Osteocyte (in vitro differentiated cells): Measurements from ENCODE around the gene PLD3. TPM values are rescaled to one million over a fixed set of nuclear protein-coding genes. Genes with fewer than 3 reads are reported as not detected.
"Not testable (repeated sequence)": the region's sequence is repeated elsewhere in the genome, so short reads cannot be mapped to it uniquely, and the experiment has no call there.

Experiments used
- DNase-seq: peaks from one replicate; pipeline ENCODE4 v3.0.0; 2021; ENCODE audit warnings: mixed read lengths; ENCODE audit not compliant: unreplicated experiment; ENCODE audit errors: extremely low spot score
- H3K27ac Mint-ChIP-seq: one replicate; pipeline ENCODE4 v1.8.0; 2021; ENCODE audit warnings: mild to moderate bottlenecking, mixed read lengths; ENCODE audit not compliant: unreplicated experiment
- H3K27me3 Mint-ChIP-seq: one replicate; pipeline ENCODE4 v1.8.0; 2021; ENCODE audit warnings: mixed read lengths; ENCODE audit not compliant: unreplicated experiment
- H3K36me3 Mint-ChIP-seq: one replicate; pipeline ENCODE4 v1.8.0; 2021; ENCODE audit warnings: mixed read lengths; ENCODE audit not compliant: unreplicated experiment
- H3K4me1 Mint-ChIP-seq: one replicate; pipeline ENCODE4 v1.8.0; 2021; ENCODE audit warnings: mixed read lengths; ENCODE audit not compliant: unreplicated experiment
- H3K4me3 Mint-ChIP-seq: one replicate; pipeline ENCODE4 v1.8.0; 2021; ENCODE audit warnings: mild to moderate bottlenecking, moderate library complexity, mixed read lengths; ENCODE audit not compliant: unreplicated experiment
- H3K9me3 Mint-ChIP-seq: one replicate; pipeline ENCODE4 v1.8.0; 2021; ENCODE audit warnings: mixed read lengths; ENCODE audit not compliant: unreplicated experiment
- CTCF ChIP-seq: fragments of 200-600 bp; sonication (generic); IDR thresholded peaks from 2 replicates; pipeline ENCODE4 v1.5.0; 2021; ENCODE audit warnings: antibody characterized with exemption, mild to moderate bottlenecking, moderate library complexity
- total RNA-seq: library from RNA; stranded (reverse); gene quantifications from 2 replicates; pipeline ENCODE4 v1.2.1, GENCODE V29; 2021

Gene PLD3
- total RNA-seq, 1 donor from 2014 or later, result 499 TPM

- H3K27me3 Mint-ChIP-seq, result no peaks in the 10 kb centered on the region
- no peak overlapping the region for H3K4me3 Mint-ChIP-seq
- no peak for TF ChIP-seq CTCF
- no peaks in the 10 kb centered on the region for H3K9me3 Mint-ChIP-seq
- H3K4me1 Mint-ChIP-seq, result peaks cover 9% of the 10 kb centered on the region
- H3K27ac Mint-ChIP-seq, result no peak overlapping the region
- no peak for DNase-seq
- peaks cover 9% of the 10 kb centered on the region for H3K36me3 Mint-ChIP-seq
These were observed 50.1 kb downstream of the PLD3 start for GRCh38 chr19:40398417-40399131.

- no peak overlapping the region for H3K27ac Mint-ChIP-seq
- no peak for TF ChIP-seq CTCF
- peaks cover 9% of the 10 kb centered on the region for H3K36me3 Mint-ChIP-seq
- H3K9me3 Mint-ChIP-seq, result no peaks in the 10 kb centered on the region
- H3K4me1 Mint-ChIP-seq, result peaks cover 9% of the 10 kb centered on the region
- no peaks in the 10 kb centered on the region for H3K27me3 Mint-ChIP-seq
- DNase-seq, result no peak
- H3K4me3 Mint-ChIP-seq, result no peak overlapping the region
These were observed 52.1 kb downstream of the PLD3 start for GRCh38 chr19:40400559-40400958.

GRCh38 chr19:40403262-40403984, 54.9 kb downstream of the PLD3 start:
- H3K4me3 Mint-ChIP-seq, result peak overlapping the region; percentile 93
- H3K36me3 Mint-ChIP-seq, result peaks cover 3% of the 10 kb centered on the region
- H3K4me1 Mint-ChIP-seq, result peaks cover 9% of the 10 kb centered on the region
- TF ChIP-seq CTCF, result no peak
- H3K9me3 Mint-ChIP-seq, result no peaks in the 10 kb centered on the region
- H3K27me3 Mint-ChIP-seq, result no peaks in the 10 kb centered on the region
- H3K27ac Mint-ChIP-seq, result peak overlapping the region; percentile 74
- DNase-seq, result peak; percentile 93

GRCh38 chr19:40407714-40408597, 59.5 kb downstream of the PLD3 start:
- Mint-ChIP-seq H3K27ac (no peak overlapping the region), H3K9me3 (no peaks in the 10 kb centered on the region), H3K4me1 (peaks cover 14% of the 10 kb centered on the region), H3K27me3 (no peaks in the 10 kb centered on the region), H3K36me3 (no peaks in the 10 kb centered on the region), H3K4me3 (no peak overlapping the region)
- no peak for DNase-seq
- TF ChIP-seq CTCF, result no peak

- not testable (repeated sequence) for H3K4me3 Mint-ChIP-seq, H3K27me3 Mint-ChIP-seq, H3K27ac Mint-ChIP-seq, H3K9me3 Mint-ChIP-seq, DNase-seq, H3K36me3 Mint-ChIP-seq
- H3K4me1 Mint-ChIP-seq, result peaks cover 12% of the 10 kb centered on the region
These were observed 60.1 kb downstream of the PLD3 start for GRCh38 chr19:40408598-40408925.
